HG02884 (cell line): ENCODE results near the gene ILRUN.
"Not testable (repeated sequence)": the region's sequence is repeated elsewhere in the genome, so short reads cannot be mapped to it uniquely, and the experiment has no call there.

Experiments used
- ATAC-seq: cut with Tn5 transposase; IDR thresholded peaks from one replicate; pipeline ENCODE4 v1.9.1; 2021; ENCODE audit warnings: mild to moderate bottlenecking, moderate library complexity; ENCODE audit not compliant: unreplicated experiment

ILRUN gene

GRCh38 chr6:34667481-34668238 is 28.9 kb downstream of the ILRUN start:
- ATAC-seq: no peak

- ATAC-seq: no peak
These were observed 31.5 kb downstream of the ILRUN start for GRCh38 chr6:34665019-34665418.

GRCh38 chr6:34664256-34664971 is 32.2 kb downstream of the ILRUN start:
- ATAC-seq: no peak

GRCh38 chr6:34663831-34664255 is 32.7 kb downstream of the ILRUN start:
- ATAC-seq: no peak

- no peak for ATAC-seq
These were observed 33.2 kb downstream of the ILRUN start for GRCh38 chr6:34663371-34663770.

- no peak for ATAC-seq
These were observed 35.2 kb downstream of the ILRUN start for GRCh38 chr6:34661357-34661756.

GRCh38 chr6:34658605-34659265 is 37.8 kb downstream of the ILRUN start:
- no peak for ATAC-seq

- not testable (repeated sequence) for ATAC-seq
These were observed 38.5 kb downstream of the ILRUN start for GRCh38 chr6:34657979-34658480.

GRCh38 chr6:34657307-34657978 is 39.1 kb downstream of the ILRUN start:
- no peak for ATAC-seq

- ATAC-seq: no peak
These were observed 39.6 kb downstream of the ILRUN start for GRCh38 chr6:34657037-34657306.

DNA sequence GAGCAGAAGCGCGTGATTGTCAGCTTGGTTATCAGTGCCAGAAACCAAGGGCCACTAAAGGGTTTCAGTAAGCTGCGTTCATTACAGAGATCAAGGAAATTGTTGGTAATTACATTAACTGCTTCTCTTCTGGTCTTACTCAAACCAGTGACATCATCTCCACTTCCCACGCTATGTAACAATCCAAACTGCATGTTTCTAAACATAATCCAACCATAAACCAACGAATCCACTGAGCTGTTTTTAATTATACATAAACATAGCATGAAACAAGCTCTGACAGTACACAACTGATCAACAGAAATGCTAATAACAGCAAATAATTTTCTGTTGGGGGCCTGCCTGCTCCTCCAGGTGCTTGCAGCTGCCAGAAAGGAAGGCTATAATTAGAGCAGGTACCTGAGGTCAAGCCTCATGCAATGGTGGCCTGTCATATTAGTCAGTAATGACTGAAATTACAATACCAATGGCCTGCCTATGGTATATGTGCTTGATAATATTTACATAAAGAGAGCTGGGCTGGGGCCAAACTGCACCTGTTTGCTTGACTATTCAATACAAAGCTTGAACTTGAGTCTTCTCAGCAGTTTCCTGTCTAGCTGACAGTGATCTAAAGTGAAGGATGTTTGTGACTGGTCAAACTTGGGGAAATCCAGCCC is 40.1 kb downstream of the ILRUN start:
- ATAC-seq: peak; percentile 89

DNA sequence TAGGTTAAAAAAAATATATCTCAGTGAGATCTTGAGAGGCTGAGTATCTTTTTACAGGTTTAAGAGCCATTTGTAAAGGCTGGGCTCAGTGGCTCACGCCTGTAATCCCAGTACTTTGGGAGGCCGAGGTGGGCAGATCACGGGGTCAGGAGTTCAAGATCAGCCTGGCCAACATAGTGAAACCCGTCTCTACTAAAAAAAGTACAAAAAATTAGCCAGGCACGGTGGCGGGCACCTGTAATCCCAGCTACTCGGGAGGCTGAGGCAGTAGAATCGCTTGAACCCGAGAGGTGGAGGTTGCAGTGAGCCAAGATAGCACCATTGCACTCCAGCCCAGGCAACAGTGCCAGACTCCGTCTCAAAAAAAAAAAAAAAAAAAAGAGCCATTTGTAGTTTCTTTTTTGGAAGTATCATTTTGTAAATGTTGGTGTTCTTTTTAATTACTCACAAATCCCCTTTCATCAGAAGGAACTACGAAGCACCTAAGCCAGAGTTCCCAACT is 40.6 kb downstream of the ILRUN start:
- not testable (repeated sequence) for ATAC-seq

- no peak for ATAC-seq
These were observed 42.4 kb downstream of the ILRUN start for GRCh38 chr6:34654061-34654710.

GRCh38 chr6:34652263-34652662 is 44.3 kb downstream of the ILRUN start:
- ATAC-seq: no peak

GRCh38 chr6:34650823-34651222 is 45.7 kb downstream of the ILRUN start:
- no peak for ATAC-seq

DNA sequence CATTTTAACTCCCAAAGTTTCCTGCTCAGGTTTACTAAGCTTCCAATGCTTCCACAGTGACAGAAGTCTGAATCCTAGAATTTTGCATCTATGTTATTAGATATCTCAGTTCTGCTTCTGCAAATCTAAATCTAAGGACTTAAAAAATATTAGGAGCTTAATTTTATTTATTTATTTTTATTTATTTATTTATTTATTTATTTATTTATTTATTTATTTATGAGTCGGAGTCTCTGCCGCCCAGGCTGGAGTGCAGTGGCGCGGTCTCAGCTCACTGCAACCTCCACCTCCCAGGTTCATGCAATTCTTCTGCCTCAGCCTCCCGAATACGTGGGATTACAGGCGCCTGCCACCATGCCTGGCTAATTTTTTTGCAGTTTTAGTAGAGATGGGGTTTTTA is 46.3 kb downstream of the ILRUN start:
- not testable (repeated sequence) for ATAC-seq

DNA sequence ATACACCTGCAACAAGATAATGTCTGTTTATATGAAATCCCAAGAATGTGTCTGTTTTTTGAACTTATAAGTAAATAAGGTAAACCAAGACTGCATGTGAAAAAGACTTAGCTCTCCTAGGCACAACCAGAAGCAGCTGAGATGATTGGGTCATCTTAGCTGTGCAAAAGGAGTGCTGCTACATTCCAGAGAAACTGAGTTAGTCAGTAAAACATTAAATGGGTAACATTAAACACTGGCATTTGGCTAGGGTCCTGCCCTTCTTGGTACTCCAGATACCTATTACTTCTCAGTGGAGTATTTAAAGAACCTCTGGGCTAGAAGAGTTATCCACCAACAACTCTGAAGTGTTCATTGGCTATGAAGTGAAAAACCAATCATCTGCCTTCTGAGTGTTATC is 47.8 kb downstream of the ILRUN start:
- no peak for ATAC-seq
